HG03108 (cell line): ENCODE measurements around the gene TNIP2.

Experiments
- ATAC-seq: cut with Tn5 transposase; IDR thresholded peaks from one replicate; pipeline ENCODE4 v1.9.1; 2021; ENCODE audit warnings: moderate library complexity; ENCODE audit not compliant: unreplicated experiment

TNIP2 gene

GRCh38 chr4:2725380-2725779 is 30.8 kb downstream of the TNIP2 start:
- no peak for ATAC-seq

- no peak for ATAC-seq
Measured at GRCh38 chr4:2723751-2724150, 32.4 kb downstream of the TNIP2 start.

DNA sequence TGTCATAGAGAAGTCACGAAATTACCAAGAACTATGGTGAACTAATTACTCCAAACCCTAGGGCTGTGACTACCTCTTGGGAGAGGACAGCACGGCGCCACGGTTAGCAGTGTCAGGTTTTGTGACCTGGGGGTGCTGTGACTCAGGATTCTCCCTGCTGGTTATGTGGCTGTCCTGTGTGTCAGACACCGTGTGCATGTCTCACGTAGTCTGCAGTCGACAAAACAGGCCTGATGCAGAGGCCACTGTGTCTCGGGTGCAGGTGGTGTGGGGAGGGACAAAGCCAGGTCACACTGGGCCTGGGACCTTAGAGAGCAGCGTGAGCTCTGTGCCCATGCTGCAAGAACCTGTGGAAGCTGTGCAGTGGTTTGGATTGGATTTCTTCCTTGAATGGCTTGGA is 34.1 kb downstream of the TNIP2 start:
- ATAC-seq, result no peak

- ATAC-seq, result no peak
Measured at GRCh38 chr4:2721586-2721985, 34.5 kb downstream of the TNIP2 start.

- ATAC-seq, result no peak
Measured at GRCh38 chr4:2716236-2716635, 39.9 kb downstream of the TNIP2 start.

- ATAC-seq, result no peak
Measured at GRCh38 chr4:2715426-2715825, 40.7 kb downstream of the TNIP2 start.

GRCh38 chr4:2714918-2715317 is 41.2 kb downstream of the TNIP2 start:
- no peak for ATAC-seq

GRCh38 chr4:2714061-2714770 is 41.9 kb downstream of the TNIP2 start:
- no peak for ATAC-seq

DNA sequence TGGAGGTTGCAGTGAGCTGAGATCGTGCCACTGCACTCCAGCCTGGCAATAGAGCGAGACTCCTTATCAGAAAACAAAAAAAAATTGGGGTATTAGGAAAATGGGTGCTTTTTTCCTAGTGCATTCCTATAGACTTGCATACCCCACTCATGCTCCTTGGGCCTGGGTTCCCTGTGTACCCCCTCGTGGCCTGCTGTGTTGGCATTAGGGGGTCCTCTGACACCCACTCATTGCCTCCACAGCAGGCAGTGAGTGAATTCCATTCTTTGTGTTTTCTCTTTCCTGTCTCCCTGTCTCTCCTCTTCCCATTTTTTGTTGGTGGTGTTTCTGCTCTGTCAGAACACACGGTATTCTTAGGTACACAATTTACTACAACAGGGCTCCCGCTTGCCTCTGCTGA is 42.8 kb downstream of the TNIP2 start:
- ATAC-seq, result no peak

DNA sequence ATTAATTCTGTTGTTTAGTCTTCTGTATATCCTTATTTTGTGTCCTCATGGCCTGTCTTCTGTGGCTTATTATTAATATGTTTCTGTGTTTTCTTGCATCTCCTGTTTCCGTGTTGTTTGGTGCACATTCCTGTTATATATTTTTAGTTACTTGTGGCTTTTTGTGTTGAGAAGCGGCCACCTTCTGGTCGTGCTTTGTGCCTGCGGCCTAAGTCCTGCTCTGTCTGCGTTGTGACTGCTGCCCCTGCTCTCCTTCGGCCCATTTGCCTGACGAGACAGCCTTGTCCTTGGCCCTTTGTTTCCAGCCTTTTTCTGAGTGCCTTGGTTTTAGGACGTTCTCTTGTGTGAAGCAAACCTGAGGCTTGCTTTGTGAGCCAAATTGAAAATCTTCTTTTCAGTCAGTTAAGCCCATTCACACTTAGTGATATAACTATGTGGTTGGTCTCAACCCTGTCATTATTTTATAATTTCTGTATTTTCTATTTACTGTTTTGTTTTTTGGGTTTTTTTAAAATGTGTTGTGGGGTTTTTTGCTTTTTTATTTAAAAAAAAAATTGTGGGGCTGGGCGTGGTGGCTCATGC is 43.8 kb downstream of the TNIP2 start:
- no peak for ATAC-seq

DNA sequence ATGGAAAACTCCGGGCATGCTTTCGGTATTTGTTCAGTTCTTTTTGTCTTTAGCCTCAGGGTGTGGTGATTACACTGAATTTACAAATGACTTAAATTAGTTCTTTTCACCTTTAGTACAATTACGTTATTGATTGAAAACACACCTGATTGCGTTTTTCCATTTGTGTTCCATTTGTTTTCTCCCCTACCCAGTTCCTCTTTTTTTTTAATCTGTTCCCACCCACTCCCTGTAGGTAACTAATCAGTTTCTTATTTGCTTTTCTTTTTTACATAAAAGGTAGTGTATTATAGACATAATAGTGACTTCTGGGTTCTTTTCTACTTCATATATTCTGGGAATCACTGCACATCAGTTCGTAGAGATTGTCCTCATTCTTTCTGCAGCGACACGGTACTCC is 53.4 kb downstream of the TNIP2 start:
- ATAC-seq, result no peak

- no peak for ATAC-seq
Measured at GRCh38 chr4:2702361-2702760, 53.8 kb downstream of the TNIP2 start.

DNA sequence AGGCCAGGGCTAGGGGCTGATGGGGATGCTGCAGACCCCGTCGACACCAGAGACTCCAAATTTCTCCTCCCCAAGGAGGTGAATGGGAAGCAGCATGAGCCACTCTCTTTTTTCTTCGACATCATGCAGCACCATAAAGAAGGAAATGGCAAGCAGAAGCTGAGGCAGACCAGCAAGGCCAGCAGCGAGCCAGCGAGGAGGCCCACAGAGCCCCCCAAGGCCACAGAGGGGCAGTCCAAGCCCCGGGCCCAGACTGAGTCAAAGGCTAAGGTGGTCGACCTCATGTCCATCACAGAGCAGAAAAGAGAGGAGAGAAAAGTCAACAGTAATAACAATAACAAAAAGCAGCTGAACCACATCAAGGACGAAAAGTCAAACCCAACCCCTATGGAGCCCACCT is 56.1 kb downstream of the TNIP2 start:
- ATAC-seq, result no peak

DNA sequence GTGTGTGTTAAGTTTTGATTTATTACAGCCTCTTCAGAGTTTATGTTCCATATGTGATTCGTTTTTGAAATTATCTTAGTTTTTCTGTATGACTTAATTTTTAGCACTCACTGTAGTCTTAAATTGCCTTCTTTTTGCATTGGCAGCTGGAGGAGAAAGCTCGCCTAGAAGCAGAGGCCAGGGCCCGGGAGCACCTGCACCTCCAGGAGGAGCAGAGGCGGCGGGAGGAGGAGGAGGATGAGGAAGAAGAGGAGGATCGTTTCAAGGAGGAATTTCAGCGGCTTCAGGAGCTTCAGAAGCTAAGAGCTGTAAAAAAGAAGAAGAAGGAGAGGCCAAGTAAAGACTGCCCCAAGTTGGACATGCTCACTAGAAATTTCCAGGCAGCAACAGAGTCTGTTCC is 56.6 kb downstream of the TNIP2 start:
- ATAC-seq, result no peak

GRCh38 chr4:2698951-2699505 is 57.1 kb downstream of the TNIP2 start:
- ATAC-seq, result no peak

- ATAC-seq, result no peak
Measured at GRCh38 chr4:2698504-2698903, 57.6 kb downstream of the TNIP2 start.

- no peak for ATAC-seq
Measured at GRCh38 chr4:2697995-2698414, 58.1 kb downstream of the TNIP2 start.

DNA sequence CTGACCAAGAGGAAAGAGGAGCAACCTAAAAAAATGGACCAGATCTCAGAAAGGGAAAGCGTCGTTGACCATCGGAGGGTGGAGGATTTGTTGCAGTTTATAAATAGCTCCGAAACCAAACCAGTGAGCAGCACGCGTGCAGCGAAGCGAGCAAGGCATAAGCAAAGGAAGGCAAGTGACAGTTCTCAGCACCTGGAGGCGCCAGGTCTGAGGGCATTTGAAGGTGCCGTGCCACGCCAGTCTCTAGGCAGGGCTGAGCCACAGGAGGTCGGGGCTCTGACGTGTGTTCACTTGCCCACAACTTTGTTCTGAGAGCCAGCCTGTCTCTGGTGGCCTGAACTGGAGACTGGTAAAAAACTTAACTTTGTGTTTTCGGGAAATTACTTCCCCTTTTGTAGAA is 59.7 kb downstream of the TNIP2 start:
- peak; percentile 92 for ATAC-seq

GRCh38 chr4:2695346-2696060 is 60.6 kb downstream of the TNIP2 start:
- no peak for ATAC-seq

DNA sequence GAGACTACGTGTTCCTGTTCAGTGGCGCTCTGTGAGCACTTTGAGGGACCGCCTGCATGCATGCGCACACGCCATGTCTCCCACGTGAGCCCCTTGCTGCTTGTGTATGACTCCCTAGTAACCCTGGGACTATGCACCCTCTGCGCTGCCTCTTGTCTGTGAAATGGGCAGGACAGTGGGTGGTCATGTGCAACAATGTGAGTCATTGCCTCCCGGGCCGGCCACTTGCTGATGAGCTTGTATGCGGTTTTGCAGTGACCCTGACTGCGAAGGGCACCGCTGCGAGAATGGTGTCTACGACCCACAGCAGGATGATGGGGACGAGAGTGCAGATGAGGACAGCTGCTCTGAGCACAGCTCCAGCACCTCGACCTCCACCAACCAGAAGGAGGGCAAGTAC is 61.4 kb downstream of the TNIP2 start:
- ATAC-seq, result no peak

DNA sequence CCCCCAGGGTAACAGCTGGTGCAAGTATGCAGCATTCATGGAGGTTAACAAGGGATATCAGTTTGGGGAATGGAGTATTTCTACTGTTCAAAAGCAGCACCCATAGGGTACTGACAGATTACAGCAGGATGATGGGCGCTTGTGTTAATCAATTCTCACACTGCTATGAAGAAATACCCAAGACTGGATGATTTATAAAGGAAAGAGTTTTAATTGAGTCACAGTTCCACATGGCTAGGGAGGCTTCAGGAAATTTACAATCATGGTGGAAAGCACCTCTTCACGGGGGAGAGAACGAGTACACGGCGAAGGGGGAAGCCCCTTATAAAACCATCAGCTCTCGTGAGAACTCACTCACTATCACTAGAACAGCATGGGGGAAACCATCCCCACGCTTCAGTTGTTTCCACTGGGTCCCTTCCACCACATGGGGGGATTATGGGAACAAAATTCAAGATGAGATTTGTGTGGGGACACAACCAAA is 64.1 kb downstream of the TNIP2 start:
- ATAC-seq, result no peak
